ENCODE data around the gene IYD. TPM values are rescaled to one million over a fixed set of nuclear protein-coding genes. Genes with fewer than 3 reads are reported as not detected.

Gene IYD
- total RNA-seq, 1 donor, result not detected

GRCh38 chr6:150452428-150453243 lies 83.8 kb downstream of the IYD start:
- DNase-seq (ENCODE audit: low read depth), result no peak
- H3K4me3 ChIP-seq (ENCODE audit: low read depth, low read length), result no peak overlapping the region
- TF ChIP-seq CTCF (IDR thresholded peaks at IDR 0.05; ENCODE audit: insufficient read depth, low read depth, low read length), result no peak

GRCh38 chr6:150453357-150453756 lies 84.5 kb downstream of the IYD start:
- no peak for DNase-seq (ENCODE audit: low read depth)
- TF ChIP-seq CTCF (IDR thresholded peaks at IDR 0.05; ENCODE audit: insufficient read depth, low read depth, low read length), result no peak

More at GRCh38 chr6:150453357-150453756, 84.5 kb downstream of the IYD start:
- no peak overlapping the region for H3K4me3 ChIP-seq (ENCODE audit: low read depth, low read length)

Small RNA genes lying within 50 kb of the gene (small RNA-seq; reads per million reads assigned to genes)
- 0.28 reads per million for gene RNU4-7P

Other genes with a start within 250 kb of the IYD start
- gene PPP1R14C, start 226.0 kb upstream of the IYD start, total RNA-seq, result not detected in 2 replicates
- 1.7 and 4.5 TPM in 2 replicates for gene PLEKHG1, start 230.9 kb downstream of the IYD start, total RNA-seq

Data from fibroblast of villous mesenchyme (primary cell).